Mesenchymal stem cell (in vitro differentiated cells and primary cell): ENCODE data around the gene LRRC36.
A peak's percentile ranks its signal among the peaks of the same experiment; 100 is the strongest.
"Not testable (repeated sequence)": the region's sequence is repeated elsewhere in the genome, so short reads cannot be mapped to it uniquely, and the experiment has no call there.

Source experiments
- DNase-seq: peaks from one replicate; pipeline ENCODE4 v3.0.0-alpha.2; 2013
- H2AFZ ChIP-seq: one replicate; pipeline ENCODE4 v1.6.1; 2013; ENCODE audit warnings: low read depth, mild to moderate bottlenecking, control low read depth, inconsistent platforms, low read length, moderate library complexity
- H2AK5ac ChIP-seq: 2 replicates; pipeline ENCODE4 v1.6.1; 2013; ENCODE audit warnings: low read length, moderate library complexity, mild to moderate bottlenecking, inconsistent platforms; ENCODE audit not compliant: severe bottlenecking
- H2BK120ac ChIP-seq: one replicate; pipeline ENCODE4 v1.6.1; 2013; ENCODE audit warnings: low read depth, mild to moderate bottlenecking, inconsistent platforms, low read length, moderate library complexity
- H2BK12ac ChIP-seq, 2 experiments: one replicate each; pipeline ENCODE4 v1.6.1; 2013; ENCODE audit warnings: inconsistent platforms in 2 of 2, low read length in 2 of 2, mild to moderate bottlenecking in 2 of 2, moderate library complexity in 2 of 2, control low read depth in 1 of 2
- H2BK15ac ChIP-seq: one replicate; pipeline ENCODE4 v1.6.1; 2013; ENCODE audit warnings: mild to moderate bottlenecking, low read depth, inconsistent platforms; ENCODE audit not compliant: poor library complexity, severe bottlenecking
- H2BK5ac ChIP-seq: 2 replicates; pipeline ENCODE4 v1.6.1; 2013; ENCODE audit warnings: low read depth, mild to moderate bottlenecking, low read length, control low read depth, inconsistent platforms; ENCODE audit not compliant: poor library complexity, severe bottlenecking
- H3K14ac ChIP-seq, 2 experiments: one replicate each; pipeline ENCODE4 v1.6.1; 2013; ENCODE audit warnings: inconsistent platforms in 2 of 2, low read length in 2 of 2, control low read depth in 1 of 2, mild to moderate bottlenecking in 1 of 2, moderate library complexity in 1 of 2
- H3K18ac ChIP-seq, 2 experiments: one replicate each; pipeline ENCODE4 v1.6.1; 2013; ENCODE audit warnings: inconsistent platforms in 2 of 2, low read length in 2 of 2, control low read depth in 1 of 2, low read depth in 1 of 2, mild to moderate bottlenecking in 1 of 2
- H3K23ac ChIP-seq, 2 experiments: one replicate each; pipeline ENCODE4 v1.6.1; 2013; ENCODE audit warnings: inconsistent platforms in 2 of 2, low read length in 2 of 2, mild to moderate bottlenecking in 2 of 2, moderate library complexity in 2 of 2, control low read depth in 1 of 2
- H3K27ac ChIP-seq: 2 replicates; pipeline ENCODE4 v1.5.1; 2013; ENCODE audit warnings: mild to moderate bottlenecking, moderate library complexity, low read length, control low read depth, inconsistent platforms; ENCODE audit not compliant: poor library complexity, severe bottlenecking
- H3K27me3 ChIP-seq, 2 experiments: 2 replicates each; pipeline versions ENCODE4 v1.6.1 to v1.7.0; 2013; ENCODE audit warnings: low read length in 2 of 2, mild to moderate bottlenecking in 2 of 2, moderate library complexity in 2 of 2, control low read depth in 1 of 2, inconsistent platforms in 1 of 2; ENCODE audit not compliant: control insufficient read depth in 1 of 2, insufficient read depth in 1 of 2
- H3K36me3 ChIP-seq, 2 experiments: 2 replicates each; pipeline versions ENCODE4 v1.6.1 to v1.7.0; 2013; ENCODE audit warnings: low read length in 2 of 2, control low read depth in 1 of 2, inconsistent platforms in 1 of 2, low read depth in 1 of 2, mild to moderate bottlenecking in 1 of 2; ENCODE audit not compliant: insufficient read depth in 2 of 2, control insufficient read depth in 1 of 2
- H3K4ac ChIP-seq, 2 experiments: one replicate each; pipeline ENCODE4 v1.6.1; 2013; ENCODE audit warnings: inconsistent platforms in 2 of 2, low read length in 2 of 2, mild to moderate bottlenecking in 2 of 2, moderate library complexity in 2 of 2, control low read depth in 1 of 2, low read depth in 1 of 2
- H3K4me1 ChIP-seq: 2 replicates; pipeline ENCODE4 v1.6.1; 2013; ENCODE audit warnings: low read depth, low read length, control low read depth; ENCODE audit not compliant: control insufficient read depth, insufficient read depth
- H3K4me2 ChIP-seq: 2 replicates; pipeline ENCODE4 v1.6.1; 2013; ENCODE audit warnings: low read length, mild to moderate bottlenecking, inconsistent platforms; ENCODE audit not compliant: poor library complexity, severe bottlenecking
- H3K4me3 ChIP-seq, 2 experiments: 2 replicates each; pipeline versions ENCODE4 v1.5.1 to v1.7.0; 2013; ENCODE audit warnings: low read length in 2 of 2, mild to moderate bottlenecking in 2 of 2, control low read depth in 1 of 2, low read depth in 1 of 2; ENCODE audit not compliant: insufficient read depth in 1 of 2
- H3K79me1 ChIP-seq: replicated peaks from 2 replicates; pipeline ENCODE4 v1.6.1; 2013; ENCODE audit warnings: mild to moderate bottlenecking, control low read depth, low read length, inconsistent platforms; ENCODE audit not compliant: poor library complexity, severe bottlenecking
- H3K9ac ChIP-seq: 2 replicates; pipeline ENCODE4 v1.7.0; 2013; ENCODE audit warnings: mild to moderate bottlenecking, low read length, moderate library complexity
- H3K9me3 ChIP-seq: 2 replicates; pipeline ENCODE4 v1.7.0; 2013; ENCODE audit warnings: mild to moderate bottlenecking, low read length; ENCODE audit not compliant: control insufficient read depth
- H4K8ac ChIP-seq: one replicate; pipeline ENCODE4 v1.6.1; 2013; ENCODE audit warnings: inconsistent platforms, mild to moderate bottlenecking, low read length, moderate library complexity
- H4K91ac ChIP-seq: one replicate; pipeline ENCODE4 v1.6.1; 2013; ENCODE audit warnings: mild to moderate bottlenecking, low read length, inconsistent platforms
- WGBS: methylation state at CpG from one replicate; pipeline ENCODE4 v1.1.7; 2013; ENCODE audit warnings: mixed read lengths; 5-methylcytosine and 5-hydroxymethylcytosine counted together

Gene LRRC36

DNA sequence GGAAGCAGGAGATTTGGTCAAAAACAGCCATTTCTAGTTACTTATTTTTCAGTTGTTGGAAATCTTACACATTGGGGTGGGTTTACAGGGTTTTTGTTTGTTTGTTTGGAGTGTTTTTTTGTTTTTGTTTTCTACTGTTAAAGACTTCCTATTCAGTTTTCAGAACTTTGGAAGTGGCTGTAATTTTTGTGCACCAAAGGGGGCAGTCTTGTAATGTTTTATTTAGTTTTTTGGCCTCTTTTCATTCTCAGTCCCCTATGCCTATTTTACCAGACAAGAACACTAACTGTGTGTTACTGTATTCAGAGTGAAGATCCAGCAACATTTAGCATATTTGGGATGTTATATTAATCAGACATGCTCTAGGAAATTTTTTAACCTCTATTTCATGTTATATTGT, 46.0 kb downstream of the LRRC36 start:
- H3K9ac ChIP-seq, result no peak overlapping the region
- no peaks in the 10 kb centered on the region for H3K4me1 ChIP-seq

DNA sequence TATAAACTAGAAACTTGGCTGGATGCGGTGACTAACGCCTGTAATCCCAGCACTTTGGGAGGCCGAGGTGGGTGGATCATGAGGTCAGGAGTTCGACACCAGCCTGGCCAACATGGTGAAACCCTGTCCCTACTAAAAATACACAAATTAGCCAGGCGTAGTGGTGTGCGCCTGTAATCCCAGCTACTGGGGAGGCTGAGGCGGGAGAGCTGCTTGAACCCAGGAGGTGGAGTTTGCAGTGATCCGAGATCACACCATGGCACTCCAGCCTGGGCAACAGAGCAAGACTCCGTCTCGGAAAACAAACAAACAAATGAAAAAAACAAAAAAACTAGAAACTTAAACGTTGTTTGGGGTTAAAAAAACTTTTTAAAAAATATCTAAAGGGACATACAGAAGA, 49.4 kb downstream of the LRRC36 start:
- H3K14ac ChIP-seq, H2BK120ac ChIP-seq, DNase-seq, H2BK5ac ChIP-seq, H3K36me3 ChIP-seq, H2BK15ac ChIP-seq, H2AFZ ChIP-seq, H3K27ac ChIP-seq, H3K4me3 ChIP-seq, H2BK12ac ChIP-seq, H3K4me1 ChIP-seq, H2AK5ac ChIP-seq, H3K79me1 ChIP-seq, H3K9me3 ChIP-seq, H3K9ac ChIP-seq, H3K4me2 ChIP-seq, H4K8ac ChIP-seq, H3K23ac ChIP-seq, H4K91ac ChIP-seq, H3K4ac ChIP-seq, H3K18ac ChIP-seq: not testable (repeated sequence)
- H3K27me3 ChIP-seq, result peaks cover 4 to 11% of the 10 kb centered on the region in 2 experiments
- 93% methylated on average over 7 of the region's 11 CpGs for WGBS

More for the DNA sequence above, 46.0 kb downstream of the LRRC36 start:
- Histone ChIP-seq H3K79me1 (no peaks in the 10 kb centered on the region), H3K27ac (no peak overlapping the region), H3K14ac (no peak overlapping the region), H3K4ac (no peak overlapping the region), H2BK5ac (no peak overlapping the region), H3K27me3 (peaks cover 34 to 41% of the 10 kb centered on the region in 2 experiments), H2BK15ac (no peak overlapping the region), H2AK5ac (no peak overlapping the region), H3K9me3 (no peaks in the 10 kb centered on the region), H2BK120ac (no peak overlapping the region), H2AFZ (no peak overlapping the region), H3K4me3 (no peak overlapping the region), H3K23ac (no peak overlapping the region), H3K36me3 (no peaks in the 10 kb centered on the region), H4K8ac (no peak overlapping the region), H3K4me2 (no peak overlapping the region), H2BK12ac (no peak overlapping the region), H3K18ac (no peak overlapping the region), H4K91ac (no peak overlapping the region)
- DNase-seq, result peak; percentile 34

GRCh38 chr16:67378642-67379041, 52.0 kb downstream of the LRRC36 start:
- no peak overlapping the region for H2AFZ ChIP-seq
- no peaks in the 10 kb centered on the region for H3K79me1 ChIP-seq
- H3K23ac ChIP-seq, result no peak overlapping the region
- H3K4me1 ChIP-seq, result no peaks in the 10 kb centered on the region
- H3K4ac ChIP-seq, result no peak overlapping the region
- H3K27me3 ChIP-seq, result peaks cover 0 to 23% of the 10 kb centered on the region in 2 experiments
- 0% methylated on average over 1 of the region's 1 CpG for WGBS
- H4K91ac ChIP-seq, result no peak overlapping the region
- H3K9me3 ChIP-seq, result no peaks in the 10 kb centered on the region
- H2BK12ac ChIP-seq, result no peak overlapping the region
- DNase-seq, result peak; percentile 43
- no peak overlapping the region for H2AK5ac ChIP-seq
- H2BK120ac ChIP-seq, result no peak overlapping the region
- no peak overlapping the region for H3K9ac ChIP-seq
- no peak overlapping the region for H3K27ac ChIP-seq
- H3K14ac ChIP-seq, result no peak overlapping the region
- H3K18ac ChIP-seq, result no peak overlapping the region
- H3K4me2 ChIP-seq, result no peak overlapping the region
- H2BK15ac ChIP-seq, result no peak overlapping the region
- H4K8ac ChIP-seq, result no peak overlapping the region
- H3K4me3 ChIP-seq, result no peak overlapping the region
- H3K36me3 ChIP-seq, result no peaks in the 10 kb centered on the region
- no peak overlapping the region for H2BK5ac ChIP-seq

DNA sequence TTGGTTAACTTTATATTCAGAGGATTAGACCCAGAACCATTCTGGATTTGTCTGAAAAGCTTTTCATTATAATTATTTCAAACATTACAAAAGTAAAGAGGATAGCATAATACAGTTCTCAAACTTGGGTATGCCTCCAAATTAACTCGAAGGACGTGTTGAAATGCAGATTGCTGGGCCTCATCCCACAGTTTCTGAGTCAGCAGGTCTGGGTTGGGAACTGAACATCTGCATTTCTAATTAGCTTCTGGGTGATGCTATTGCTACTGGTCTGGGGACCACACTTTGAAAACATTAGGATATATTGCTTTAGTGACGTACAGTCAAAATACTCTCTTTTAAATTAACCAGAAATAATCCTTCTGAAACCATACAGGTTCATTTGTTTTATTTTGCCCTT, 56.7 kb downstream of the LRRC36 start:
- H3K79me1 ChIP-seq, result no peaks in the 10 kb centered on the region
- H2AK5ac ChIP-seq, result no peak overlapping the region
- no peak overlapping the region for H2BK15ac ChIP-seq
- H3K27me3 ChIP-seq, result peaks cover 25 to 49% of the 10 kb centered on the region in 2 experiments
- no peak overlapping the region for H3K4me2 ChIP-seq
- no peak overlapping the region for H3K18ac ChIP-seq
- no peak overlapping the region for H2BK5ac ChIP-seq
- no peak overlapping the region for H4K91ac ChIP-seq
- no peak for DNase-seq
- no peak overlapping the region for H2BK12ac ChIP-seq
- H3K9ac ChIP-seq, result no peak overlapping the region
- H3K27ac ChIP-seq, result no peak overlapping the region
- H3K23ac ChIP-seq, result no peak overlapping the region
- no peak overlapping the region for H2AFZ ChIP-seq
- no peak overlapping the region for H3K4ac ChIP-seq
- no peaks in the 10 kb centered on the region for H3K9me3 ChIP-seq
- H4K8ac ChIP-seq, result no peak overlapping the region
- H3K4me3 ChIP-seq, result no peak overlapping the region
- no peak overlapping the region for H2BK120ac ChIP-seq
- no peak overlapping the region for H3K14ac ChIP-seq
- no peaks in the 10 kb centered on the region for H3K36me3 ChIP-seq
- H3K4me1 ChIP-seq, result no peaks in the 10 kb centered on the region
- 63% methylated on average over 2 of the region's 3 CpGs for WGBS
